ENCODE data around the gene SLC32A1.

SLC32A1 gene

DNA sequence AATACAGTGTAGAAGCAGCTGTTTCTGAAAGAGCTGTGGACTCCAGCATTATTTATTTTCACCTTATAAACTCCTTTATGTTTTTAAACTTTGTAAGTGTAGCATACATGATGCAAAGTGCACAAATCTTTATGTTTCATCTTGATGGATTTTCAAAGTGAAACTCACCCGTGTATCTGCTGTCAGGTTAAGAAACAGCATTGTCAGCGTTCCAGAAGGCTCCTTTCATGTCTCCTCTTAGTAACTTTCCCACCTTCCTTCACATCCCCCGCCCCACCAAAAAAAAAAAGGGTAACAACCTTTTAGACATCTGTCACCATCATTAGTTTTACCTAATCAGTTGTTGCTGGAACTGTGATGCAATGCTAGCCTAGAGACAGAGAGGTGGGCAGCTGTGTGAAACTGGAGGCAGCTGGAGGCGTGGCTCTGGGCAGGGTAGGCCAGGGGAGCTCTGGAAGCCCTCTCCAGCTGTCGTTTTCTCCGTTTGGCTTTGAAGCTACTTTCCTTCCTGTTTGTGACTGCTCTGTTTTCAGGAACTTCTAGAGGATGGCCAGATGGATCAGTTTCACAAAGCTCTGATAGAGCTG lies 31.1 kb downstream of the SLC32A1 start:
- DNase-seq: no peak

DNA sequence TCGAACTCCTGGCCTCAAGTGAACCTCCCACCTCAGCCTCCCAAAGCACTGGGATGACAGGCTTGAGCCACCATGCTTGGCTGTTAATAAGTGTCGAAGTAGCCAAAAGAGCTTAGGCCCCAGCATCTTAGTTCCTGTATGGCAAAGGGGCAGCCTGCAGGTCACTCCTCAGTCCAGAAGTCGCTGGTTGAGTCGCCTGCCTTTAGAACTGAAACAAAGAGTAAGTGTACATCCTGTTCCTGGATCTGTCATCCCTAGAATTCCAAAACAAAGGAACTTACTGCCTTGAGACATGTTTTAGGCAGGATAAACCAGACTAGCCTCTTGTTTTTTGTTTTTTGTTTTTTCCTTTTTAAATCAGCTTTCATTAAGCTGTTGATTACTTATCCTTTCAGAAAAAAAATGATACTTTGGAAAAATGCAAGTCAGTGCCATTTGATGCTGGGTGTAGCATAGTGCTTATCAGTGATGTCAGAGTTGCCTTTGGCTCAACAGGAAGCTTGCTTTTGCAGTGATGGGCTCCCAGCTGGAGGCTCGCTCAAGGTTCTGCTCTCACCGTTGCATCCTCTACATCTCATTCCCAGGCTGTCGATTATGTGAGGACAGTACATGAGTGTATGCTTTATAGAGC lies 33.0 kb downstream of the SLC32A1 start:
- no peak for DNase-seq

DNA sequence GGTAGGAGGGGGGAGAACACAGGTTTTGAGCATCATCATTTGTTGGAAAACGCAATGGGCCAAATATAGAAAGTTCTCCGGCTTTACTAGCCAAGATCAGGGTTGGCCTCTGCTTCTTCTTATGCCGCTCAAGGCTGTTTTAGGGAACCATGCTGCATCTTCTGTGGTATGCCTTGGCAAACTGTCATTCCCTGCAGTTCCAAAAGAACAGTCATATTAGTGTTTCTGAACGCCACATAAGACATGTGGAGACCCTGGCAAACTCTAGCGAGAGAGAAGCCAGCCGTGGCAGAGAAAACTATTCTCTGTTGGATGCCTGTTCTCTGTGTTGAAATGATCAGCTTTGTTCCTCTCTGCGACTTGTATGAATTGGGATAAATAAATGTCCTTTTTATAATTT lies 34.8 kb downstream of the SLC32A1 start:
- DNase-seq: no peak

DNA sequence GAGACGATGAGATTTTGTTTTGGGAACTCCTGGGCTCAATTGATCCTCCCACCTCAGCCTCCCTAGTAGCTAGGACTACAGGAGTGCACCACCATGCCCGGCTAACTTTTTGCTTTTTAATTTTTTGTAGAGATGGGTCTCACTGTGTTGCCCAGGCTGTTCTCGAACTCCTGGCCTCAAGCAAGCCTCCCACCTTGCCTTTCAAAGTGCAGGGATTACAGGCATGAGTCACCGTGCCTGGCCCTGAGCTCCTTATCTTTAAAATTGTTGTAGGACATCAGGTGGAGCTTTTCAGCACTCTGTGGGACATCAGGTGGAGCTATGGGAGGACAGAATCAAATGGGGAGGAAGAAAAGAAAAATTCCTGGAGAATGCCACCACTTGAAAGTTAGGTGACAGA lies 36.7 kb downstream of the SLC32A1 start:
- DNase-seq: no peak

DNA sequence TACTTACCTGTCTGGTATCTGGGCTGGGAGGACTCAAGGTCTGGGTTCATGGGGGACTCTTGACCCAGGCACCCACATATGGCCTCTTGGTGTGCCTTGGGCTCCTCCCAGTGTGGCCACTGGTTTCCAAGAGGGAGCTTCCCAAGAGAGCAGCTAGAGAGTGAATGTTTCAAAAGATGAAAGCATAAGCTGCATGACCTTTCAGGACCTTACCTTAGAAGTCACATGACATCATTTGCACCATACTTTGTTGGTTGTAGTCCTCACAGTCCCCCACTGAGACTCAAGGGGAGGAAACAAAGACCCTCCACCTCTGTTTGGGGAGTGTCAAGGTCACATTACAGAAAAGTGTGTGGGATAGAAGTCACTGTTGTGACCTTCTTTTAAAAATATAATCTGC lies 37.9 kb downstream of the SLC32A1 start:
- no peak for DNase-seq

DNA sequence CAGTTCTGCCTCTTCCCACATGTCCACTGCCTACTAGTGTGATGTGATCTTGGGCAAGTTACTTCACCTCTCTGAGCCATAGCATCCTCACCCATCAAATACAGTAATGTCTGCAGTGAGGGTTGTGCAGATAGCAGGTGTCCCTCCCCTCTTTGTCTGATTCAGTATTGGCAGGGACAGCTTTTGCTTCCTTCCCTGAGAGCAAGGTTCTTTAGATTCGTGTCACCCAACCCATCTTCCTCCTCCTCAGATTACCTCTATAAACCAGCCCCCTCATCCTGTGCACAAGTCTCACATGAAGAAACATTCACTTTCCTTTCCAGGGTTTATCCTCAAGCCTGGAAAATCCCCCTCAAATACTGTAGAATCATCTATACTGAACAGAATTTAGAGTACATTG lies 39.3 kb downstream of the SLC32A1 start:
- no peak for DNase-seq

DNA sequence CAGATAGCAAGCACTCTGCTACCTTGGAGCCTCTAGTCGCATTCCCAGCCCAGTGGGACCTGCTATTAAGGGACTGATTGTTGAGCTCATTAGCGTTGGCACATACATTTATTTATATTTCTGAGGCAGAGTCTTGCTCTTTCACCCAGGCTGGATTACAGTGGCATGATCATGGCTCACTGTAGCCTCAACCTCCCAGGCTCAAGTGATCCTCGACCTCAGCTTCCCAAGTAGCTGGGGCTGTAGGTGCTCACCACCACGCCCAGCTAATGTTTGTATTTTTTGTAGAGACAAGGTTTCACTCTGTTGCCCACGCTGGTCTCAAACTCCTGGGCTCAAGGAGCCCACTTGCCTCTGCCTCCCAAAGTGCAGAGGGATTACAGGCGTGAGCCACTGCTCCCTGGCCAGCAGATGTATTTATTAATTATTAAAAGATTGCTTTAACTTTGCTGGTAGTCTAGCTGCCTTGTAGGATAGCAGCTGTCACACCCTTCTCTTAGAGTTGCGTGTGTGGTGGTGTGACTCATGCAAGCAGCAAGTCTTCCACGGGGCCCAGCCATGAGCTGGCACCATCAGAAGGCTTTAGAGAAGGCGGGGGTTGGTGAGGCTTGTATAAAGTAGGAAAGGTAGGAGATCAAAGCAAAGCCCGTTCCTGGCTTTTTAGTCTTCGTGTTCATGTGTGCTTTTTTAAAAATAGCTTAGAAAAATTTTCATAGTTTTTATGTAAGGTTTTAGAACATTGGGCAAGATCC lies 40.5 kb downstream of the SLC32A1 start:
- DNase-seq: no peak

DNA sequence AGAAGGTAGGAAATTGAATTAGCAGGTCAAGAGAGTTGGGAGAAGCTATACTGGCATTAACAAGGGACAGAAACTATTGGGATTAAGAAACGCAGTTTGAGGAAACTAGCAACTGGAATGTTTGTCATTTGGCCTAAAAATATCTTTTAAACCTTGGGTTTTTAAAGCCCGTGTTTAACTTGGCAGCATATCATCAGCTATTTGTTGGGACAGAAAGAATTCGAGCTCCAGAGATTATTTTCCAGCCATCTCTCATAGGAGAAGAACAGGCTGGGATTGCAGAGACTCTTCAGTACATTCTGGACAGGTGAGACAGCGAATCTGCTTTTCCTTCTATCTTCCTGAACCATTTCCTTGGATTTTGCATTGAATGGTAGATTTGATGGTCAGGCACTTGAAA lies 41.8 kb downstream of the SLC32A1 start:
- DNase-seq: no peak

DNA sequence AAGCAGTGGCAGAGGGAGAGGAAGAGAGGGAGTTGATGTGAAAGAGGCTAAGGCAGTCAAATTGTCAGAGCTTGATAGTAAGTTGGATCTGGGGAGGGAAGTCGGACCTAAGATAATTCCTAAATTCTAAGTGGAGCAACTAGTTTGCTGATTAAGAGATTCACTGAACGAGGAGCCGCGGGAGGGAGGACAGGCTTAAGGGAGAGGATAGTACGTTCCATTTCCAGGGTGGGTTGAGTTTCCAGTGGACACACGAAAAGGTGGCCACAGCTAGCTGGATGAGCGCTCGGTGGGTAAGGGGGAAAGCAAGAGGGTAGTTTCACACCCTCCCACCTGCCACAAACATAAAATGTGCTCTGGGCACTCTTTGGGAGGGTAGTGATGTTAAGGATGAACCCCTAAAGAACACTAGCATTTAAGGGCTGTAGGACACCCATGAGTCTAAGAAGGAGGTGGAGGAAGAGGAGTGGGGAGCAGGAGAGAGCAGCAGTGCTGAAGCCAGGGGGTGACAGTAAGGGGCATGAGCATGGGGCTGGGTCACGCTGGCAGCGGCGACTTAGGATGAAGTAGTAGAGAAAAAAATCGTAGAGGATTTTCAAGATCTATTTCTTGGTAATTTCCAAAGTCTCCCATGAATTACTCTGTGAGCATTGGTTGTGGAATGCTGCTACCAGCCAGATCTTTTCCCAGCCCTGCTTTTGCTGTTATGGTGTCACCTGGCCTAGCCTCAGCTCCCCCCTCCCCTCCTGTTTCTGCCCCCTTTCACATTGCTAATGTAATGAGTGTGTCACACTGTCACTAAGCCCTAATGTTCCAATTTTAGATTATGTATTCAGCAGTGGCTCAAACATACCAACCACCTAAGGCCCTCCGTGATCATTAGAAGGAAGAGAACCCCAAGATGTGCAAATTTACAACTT lies 45.4 kb downstream of the SLC32A1 start:
- DNase-seq: no peak

DNA sequence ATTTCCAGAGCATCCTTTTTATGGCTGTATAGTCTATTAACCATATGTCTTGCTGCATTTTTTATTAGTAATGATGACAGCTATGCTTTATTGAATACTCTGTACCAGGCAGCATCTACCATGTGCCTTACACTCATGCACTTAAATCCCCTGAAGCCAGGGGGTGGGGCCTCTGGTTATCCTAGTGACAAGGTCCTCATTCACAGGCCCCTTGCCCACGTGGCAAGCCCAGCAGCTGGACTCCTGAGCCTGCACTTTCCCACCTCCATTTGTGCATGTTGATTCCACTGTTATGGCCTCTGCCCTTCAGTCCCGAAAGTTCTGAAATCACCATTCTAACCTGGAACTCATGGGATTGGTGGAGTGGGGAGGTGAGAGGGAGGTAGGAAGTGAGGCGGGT lies 46.3 kb downstream of the SLC32A1 start:
- no peak for DNase-seq

DNA sequence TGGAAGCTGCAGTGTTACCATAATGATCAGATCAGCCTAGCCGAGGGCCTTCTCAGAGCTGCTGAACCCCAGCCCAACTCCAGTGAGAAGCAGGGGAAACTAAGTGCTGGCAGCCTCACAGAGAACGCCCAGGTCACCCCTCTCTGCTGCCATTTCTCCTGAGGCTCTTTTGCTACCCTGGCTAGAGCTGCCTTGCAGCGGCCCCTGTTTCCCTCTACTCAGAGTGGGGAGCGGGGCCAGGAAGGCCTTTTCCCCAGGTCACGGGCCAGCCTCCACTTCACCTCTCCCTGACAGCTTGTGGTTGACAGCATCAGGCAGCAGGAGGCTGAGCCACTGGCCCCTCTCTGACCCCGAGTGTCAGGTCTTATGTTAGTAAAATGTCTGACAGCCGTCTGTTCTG lies 46.7 kb downstream of the SLC32A1 start:
- no peak for DNase-seq

DNA sequence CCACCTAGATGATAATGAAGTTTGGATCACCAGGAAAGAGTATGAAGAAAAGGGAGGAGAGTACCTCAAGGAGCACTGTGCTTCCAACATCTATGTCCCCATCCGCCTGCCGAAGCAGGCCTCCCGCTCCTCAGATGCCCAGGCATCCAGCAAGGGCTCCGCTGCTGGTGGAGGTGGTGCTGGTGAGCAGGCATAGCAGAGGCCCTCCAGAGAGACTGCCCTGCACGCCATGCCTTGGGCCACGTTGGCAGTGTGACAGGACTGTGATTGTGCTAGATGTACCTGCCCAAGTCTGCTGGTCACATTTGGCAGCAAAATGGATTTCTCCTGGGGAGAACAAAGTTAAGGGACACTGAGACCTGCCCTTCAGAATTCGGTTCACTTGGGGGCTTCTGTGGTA lies 47.3 kb downstream of the SLC32A1 start:
- DNase-seq: no peak

DNA sequence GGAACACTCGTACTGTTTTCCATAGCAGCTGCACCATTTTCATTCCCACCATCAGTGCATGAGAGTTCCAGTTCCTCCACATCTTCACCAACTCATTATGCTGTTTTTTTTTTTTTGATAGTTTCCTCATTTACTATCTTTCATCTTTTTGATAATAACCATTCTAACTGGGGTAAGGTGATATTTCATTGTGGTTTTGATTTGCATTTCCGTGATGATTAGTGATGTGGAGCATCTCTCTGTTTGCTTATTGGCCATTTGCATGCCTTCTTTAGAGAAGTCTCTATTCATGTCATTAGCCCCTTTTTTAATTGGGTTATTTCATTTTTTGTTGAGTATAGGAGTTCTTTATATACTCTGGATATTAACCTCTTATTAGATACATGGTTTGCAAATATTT lies 49.9 kb downstream of the SLC32A1 start:
- DNase-seq: no peak

DNA sequence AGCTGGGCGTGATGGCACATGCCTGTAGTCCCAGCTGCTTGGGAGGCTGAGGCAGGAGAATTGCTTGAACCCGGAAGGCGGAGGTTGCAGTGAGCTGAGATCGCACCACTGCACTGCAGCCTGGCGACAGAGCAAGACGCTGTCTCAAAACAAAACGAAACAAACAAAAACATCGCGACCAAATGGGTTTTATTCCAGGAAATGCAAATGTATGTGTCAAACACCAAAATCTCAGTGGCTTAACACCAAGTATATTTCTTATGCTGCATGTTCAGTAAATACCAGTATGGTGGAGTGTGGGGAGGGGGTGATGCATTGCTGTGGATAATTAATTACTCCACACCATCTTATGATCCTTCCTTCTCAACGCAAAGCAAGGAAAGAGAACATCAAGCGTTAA lies 52.1 kb downstream of the SLC32A1 start:
- DNase-seq: no peak

Data from DMS153 (cell line).